Stimulated activated CD8-positive, alpha-beta memory T cell treated with anti-CD3 and anti-CD28 coated beads, Interleukin-12 subunit alpha, Interleukin-12 subunit beta, amount 100 ng/mL, for 4 hours (primary cell): ENCODE results near the gene NXPH4.
A peak's percentile ranks its signal among the peaks of the same experiment; 100 is the strongest.

Source experiments
- DNase-seq: peaks from one replicate; pipeline ENCODE4 v3.0.0-alpha.2; 2020; ENCODE audit warnings: low read depth

NXPH4 gene

GRCh38 chr12:57231276-57232021 is 14.9 kb downstream of the NXPH4 start:
- no peak for DNase-seq

- no peak for DNase-seq
Observed at GRCh38 chr12:57232156-57232756, 15.7 kb downstream of the NXPH4 start.

GRCh38 chr12:57233357-57234232 is 17.0 kb downstream of the NXPH4 start:
- no peak for DNase-seq

- no peak for DNase-seq
Observed at GRCh38 chr12:57234233-57234570, 17.6 kb downstream of the NXPH4 start.

GRCh38 chr12:57234571-57235016 is 18.0 kb downstream of the NXPH4 start:
- no peak for DNase-seq

GRCh38 chr12:57235017-57235727 is 18.6 kb downstream of the NXPH4 start:
- DNase-seq, result no peak

- no peak for DNase-seq
Observed at GRCh38 chr12:57235728-57236131, 19.1 kb downstream of the NXPH4 start.

- DNase-seq, result no peak
Observed at GRCh38 chr12:57236201-57236924, 19.8 kb downstream of the NXPH4 start.

GRCh38 chr12:57236925-57237595 is 20.5 kb downstream of the NXPH4 start:
- no peak for DNase-seq

- DNase-seq, result no peak
Observed at GRCh38 chr12:57237596-57237931, 21.0 kb downstream of the NXPH4 start.

GRCh38 chr12:57237932-57238853 is 21.6 kb downstream of the NXPH4 start:
- DNase-seq, result no peak

- peak; percentile 76 for DNase-seq
Observed at GRCh38 chr12:57238854-57239554, 22.4 kb downstream of the NXPH4 start.

- no peak for DNase-seq
Observed at GRCh38 chr12:57239587-57240065, 23.0 kb downstream of the NXPH4 start.

GRCh38 chr12:57240066-57240921 is 23.7 kb downstream of the NXPH4 start:
- peak; percentile 65 for DNase-seq

- DNase-seq, result no peak
Observed at GRCh38 chr12:57240926-57241401, 24.4 kb downstream of the NXPH4 start.

- no peak for DNase-seq
Observed at GRCh38 chr12:57241402-57242310, 25.1 kb downstream of the NXPH4 start.

GRCh38 chr12:57242329-57242690 is 25.7 kb downstream of the NXPH4 start:
- no peak for DNase-seq
